ENCODE results near the gene MIF.
A peak's percentile ranks its signal among the peaks of the same experiment; 100 is the strongest.
"Not testable (repeated sequence)": the region's sequence is repeated elsewhere in the genome, so short reads cannot be mapped to it uniquely, and the experiment has no call there.

The MIF gene

DNA sequence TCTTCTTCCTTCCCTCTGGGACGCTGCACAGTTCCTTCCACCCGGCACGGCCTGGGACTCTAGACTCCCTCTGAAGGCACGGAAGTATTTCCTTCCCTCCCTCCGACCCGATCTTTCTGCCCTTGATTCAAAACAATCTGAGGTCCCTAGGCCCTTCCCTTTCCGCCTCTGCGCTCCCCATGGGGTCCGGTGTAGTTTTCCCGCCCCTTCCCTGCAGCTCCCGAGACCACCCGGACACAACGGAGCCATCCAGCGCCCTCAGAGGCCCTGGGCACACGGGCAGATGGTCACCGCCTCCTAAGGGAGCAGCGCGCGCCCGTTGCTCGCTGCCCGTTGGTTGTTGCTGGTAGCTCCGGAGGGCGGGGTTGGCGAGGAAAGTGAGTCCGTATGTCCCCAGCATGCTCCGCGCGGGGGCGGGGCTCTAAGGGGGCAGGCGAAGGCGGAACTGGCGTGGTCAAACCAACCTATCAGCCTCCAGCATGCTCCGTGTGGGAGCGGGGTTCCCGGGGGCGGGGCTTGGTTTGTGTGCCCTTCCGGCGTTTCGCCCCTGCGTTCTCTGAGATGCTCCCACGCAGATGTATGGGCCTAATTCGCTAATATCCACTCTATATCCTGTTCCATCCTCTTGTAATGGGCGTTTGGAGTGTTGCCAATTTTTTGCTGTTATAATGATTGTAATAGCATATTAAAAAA, 19.6 kb downstream of the MIF start:
- FAIRE-seq = peak; percentile 21
- DNase-seq (ENCODE audit: insufficient read length, low spot score) = peak; percentile 97
- TF ChIP-seq, protein P1, sequence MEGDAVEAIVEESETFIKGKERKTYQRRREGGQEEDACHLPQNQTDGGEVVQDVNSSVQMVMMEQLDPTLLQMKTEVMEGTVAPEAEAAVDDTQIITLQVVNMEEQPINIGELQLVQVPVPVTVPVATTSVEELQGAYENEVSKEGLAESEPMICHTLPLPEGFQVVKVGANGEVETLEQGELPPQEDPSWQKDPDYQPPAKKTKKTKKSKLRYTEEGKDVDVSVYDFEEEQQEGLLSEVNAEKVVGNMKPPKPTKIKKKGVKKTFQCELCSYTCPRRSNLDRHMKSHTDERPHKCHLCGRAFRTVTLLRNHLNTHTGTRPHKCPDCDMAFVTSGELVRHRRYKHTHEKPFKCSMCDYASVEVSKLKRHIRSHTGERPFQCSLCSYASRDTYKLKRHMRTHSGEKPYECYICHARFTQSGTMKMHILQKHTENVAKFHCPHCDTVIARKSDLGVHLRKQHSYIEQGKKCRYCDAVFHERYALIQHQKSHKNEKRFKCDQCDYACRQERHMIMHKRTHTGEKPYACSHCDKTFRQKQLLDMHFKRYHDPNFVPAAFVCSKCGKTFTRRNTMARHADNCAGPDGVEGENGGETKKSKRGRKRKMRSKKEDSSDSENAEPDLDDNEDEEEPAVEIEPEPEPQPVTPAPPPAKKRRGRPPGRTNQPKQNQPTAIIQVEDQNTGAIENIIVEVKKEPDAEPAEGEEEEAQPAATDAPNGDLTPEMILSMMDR (IDR thresholded peaks at IDR 0.05; ENCODE audit: insufficient read depth, missing control alignments) = no peak

DNA sequence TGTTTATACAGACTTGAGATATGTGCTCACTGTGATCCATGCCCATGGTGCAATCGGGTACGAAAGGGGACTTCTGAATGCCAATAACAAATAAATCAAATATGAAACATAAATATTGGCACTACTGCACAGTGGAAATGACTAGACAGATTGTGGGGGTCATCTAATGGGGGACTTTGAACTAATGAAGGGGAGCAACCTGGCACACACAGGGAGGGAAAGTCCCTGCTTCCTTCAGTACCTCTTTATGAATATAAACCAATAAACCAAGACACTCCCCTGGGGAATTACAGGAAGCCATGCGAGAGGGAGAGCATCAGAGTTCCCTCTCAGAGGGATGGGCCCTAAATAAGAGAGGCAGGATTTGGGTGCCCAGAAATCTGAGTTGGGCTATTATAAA, 21.1 kb downstream of the MIF start:
- DNase-seq (ENCODE audit: insufficient read length, low spot score) = no peak
- FAIRE-seq = no peak
- TF ChIP-seq, protein P1 (IDR thresholded peaks at IDR 0.05; ENCODE audit: insufficient read depth, missing control alignments) = no peak

DNA sequence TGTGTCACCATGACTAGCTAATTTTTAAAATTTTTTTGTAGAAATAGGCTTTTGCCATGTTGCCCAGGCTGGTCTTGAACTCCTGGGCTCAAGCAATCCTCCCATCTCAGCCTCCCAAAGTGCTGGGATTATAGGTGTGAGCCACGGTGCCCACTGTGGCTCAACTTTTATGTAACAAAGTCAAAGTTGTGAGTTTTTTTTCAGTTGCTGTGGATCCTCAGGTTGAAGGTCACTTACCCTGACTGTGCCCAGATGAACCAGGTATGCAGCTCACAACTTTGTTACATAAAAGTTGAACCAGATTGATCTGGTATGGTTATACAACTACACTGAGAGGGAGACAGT, 26.1 kb downstream of the MIF start:
- not testable (repeated sequence) for DNase-seq (ENCODE audit: insufficient read length, low spot score); FAIRE-seq

DNA sequence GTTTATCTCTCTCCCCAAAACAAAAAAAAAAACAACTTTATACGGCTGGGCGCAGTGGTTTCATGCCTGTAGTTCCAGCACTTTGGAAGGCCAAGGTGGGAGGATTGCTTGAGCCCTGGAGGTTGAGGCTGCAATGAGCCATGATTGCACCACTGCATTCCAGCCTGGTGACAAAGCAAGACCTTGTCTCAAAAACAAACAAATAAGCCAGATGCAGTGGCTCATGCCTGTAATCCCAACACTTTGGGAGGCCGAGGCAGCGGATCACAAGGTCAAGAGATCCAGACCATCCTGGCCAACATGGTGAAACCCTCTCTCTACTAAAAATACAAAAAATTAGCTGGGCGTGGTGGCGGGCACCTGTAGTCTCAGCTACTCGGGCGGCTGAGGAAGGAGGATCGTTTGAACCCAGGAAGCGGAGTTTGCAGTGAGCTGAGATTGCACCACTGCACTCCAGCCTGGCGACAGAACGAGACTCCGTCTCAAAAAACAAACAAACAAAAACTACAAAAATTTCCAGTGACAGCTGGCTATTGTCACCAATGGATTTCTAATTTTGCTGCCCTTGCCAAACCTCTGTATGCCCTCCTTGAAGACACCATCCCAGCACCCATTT, 27.5 kb downstream of the MIF start:
- DNase-seq (ENCODE audit: insufficient read length, low spot score); FAIRE-seq: not testable (repeated sequence)

DNA sequence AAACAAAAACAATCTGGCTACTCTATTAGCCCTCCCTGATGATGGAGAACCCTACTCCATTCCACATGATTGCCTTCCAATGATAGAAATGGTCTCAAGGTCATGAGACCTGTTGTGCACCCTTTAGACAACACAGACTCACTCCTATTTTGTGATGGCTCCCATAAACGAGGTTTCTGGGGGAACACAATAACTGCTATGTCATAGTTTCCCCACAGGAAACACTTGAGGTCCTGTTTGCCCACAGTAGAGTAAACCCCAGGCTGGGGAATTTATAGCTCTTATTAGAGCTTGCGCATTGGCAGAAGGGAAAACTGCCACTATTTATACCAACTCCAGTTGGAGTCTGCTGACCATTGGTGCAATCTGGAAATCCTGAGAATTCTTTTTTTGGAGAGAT, 28.7 kb downstream of the MIF start:
- FAIRE-seq (no peak), DNase-seq (ENCODE audit: insufficient read length, low spot score) (no peak)
- TF ChIP-seq, protein P1 (IDR thresholded peaks at IDR 0.05; ENCODE audit: insufficient read depth, missing control alignments) = no peak

DNA sequence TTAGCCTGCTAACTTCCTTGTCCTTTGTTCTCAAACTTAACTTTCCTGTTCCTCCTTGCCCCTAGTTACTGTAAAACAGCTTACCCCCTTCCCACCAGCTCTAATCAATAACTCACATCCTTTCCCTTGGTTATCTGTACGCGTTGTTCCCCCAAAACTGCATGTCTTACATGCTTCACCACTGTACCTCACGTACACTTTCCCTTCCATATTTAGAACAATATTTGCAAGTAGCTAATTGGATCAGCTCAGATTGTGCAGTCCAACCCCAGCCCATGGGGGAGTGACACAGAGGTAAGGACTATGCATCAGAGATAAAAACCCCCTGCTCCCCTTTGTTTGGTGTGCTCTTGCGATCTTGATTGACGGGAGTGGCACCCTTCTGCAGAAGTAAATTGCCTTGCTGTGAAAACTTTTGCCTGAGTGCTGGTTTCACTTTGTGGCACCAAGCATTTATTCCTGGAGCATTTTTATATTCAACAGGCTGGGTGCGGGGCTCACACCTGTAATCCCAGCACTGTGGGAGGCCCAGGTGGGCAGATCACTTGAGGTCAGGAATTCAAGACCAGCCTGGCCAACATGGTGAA, 30.9 kb downstream of the MIF start:
- TF ChIP-seq, protein P1 (IDR thresholded peaks at IDR 0.05; ENCODE audit: insufficient read depth, missing control alignments) = no peak
- no peak for DNase-seq (ENCODE audit: insufficient read length, low spot score)
- FAIRE-seq = no peak

DNA sequence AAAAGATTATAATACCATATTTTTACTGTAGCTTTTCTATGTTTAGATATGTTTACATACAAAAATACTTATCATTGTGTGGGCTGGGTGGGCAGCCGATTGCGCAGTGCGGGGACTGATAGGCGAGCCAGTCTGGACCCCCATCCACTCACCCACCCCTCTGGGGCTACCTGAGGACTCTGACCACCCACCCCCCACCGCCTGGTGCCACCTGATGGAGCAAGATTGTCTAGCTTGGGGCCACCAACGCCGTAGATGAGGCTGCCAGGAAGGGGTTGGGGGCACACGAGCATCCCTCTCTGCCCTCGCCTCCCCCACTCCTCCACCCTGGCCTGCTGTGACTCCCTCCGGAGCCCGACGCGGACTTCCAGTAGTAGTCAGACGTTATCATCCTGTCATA, 32.4 kb downstream of the MIF start:
- DNase-seq (ENCODE audit: insufficient read length, low spot score) (no peak), FAIRE-seq (no peak)
- TF ChIP-seq, protein P1 (IDR thresholded peaks at IDR 0.05; ENCODE audit: insufficient read depth, missing control alignments) = no peak

DNA sequence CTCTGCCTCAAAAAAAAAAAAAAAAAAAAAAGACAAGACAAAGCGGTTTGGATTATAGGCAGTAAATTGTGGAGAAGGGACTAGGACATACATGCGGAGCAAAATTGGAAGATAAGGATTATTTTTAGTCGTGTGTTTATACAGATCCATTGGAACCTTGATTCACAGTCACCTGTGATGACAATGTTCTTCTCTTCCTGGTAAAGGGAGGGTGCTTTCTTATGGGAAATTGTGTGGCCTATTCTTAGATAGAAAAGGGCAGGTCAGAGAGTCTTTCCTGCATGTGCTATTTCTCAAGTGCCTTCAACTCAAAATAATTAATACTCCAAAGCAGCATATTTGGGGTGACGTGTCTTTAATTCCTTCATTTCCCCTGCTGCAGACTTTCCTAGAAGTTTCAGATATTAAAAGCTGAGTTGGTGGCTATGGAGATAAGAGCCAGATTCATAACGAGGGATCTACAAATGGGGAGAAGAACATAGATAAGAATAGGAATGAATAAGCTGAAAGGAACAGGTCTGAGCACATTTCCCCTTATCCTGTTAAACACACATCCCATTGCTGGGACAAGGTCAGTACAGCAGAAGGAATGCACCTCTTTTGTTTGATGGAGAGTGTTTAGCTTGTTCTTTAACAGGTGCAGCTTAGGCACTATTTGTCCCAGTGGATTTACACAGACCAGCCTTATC, 44.3 kb downstream of the MIF start:
- TF ChIP-seq, protein P1 (IDR thresholded peaks at IDR 0.05; ENCODE audit: insufficient read depth, missing control alignments) = no peak
- DNase-seq (ENCODE audit: insufficient read length, low spot score) (no peak), FAIRE-seq (no peak)

Data from D721Med (cell line).